Stimulated activated CD8-positive, alpha-beta memory T cell treated with anti-CD3 and anti-CD28 coated beads, Interleukin-12 subunit alpha, Interleukin-12 subunit beta, amount 100 ng/mL, for 4 hours (primary cell): Measurements from ENCODE around the gene TECTB.

Source experiments
- DNase-seq: peaks from one replicate; pipeline ENCODE4 v3.0.0-alpha.2; 2020; ENCODE audit warnings: low read depth

TECTB gene

DNA sequence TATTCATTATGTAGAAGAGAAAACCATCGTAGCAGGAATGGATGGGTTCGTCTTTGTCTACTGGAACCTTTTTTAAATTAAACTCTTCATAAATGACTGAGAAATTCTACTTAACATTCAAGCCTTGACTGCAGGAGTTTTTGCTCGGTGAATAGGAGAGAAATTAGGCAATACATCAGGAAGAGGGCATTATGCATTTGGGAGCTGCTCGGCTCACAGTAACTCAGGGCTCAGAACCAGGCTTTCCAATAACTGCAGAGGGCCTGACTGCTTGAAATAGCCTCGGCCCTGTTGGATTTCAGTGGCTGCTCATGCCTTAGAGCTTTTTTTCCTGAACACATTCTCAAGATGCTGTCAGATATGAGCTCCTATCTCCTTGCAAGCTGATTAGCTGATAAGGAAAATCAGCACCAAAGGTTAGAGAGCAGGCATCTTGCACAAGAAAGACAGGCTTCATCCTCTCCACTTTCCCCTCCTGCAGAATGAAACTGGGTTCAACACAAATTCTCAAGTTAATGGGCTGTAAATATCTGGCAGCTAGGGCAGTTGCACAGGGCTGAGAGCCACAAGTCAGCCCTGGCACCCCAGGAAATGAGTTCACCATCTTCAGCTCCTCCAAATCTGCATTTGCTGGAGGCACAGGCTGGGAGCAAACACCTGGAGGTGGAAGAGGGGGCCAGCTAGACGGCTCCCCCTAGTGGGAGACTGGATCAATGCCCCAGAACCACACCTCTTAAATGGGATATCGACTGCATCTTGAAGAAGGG, 24.3 kb downstream of the TECTB start:
- no peak for DNase-seq

DNA sequence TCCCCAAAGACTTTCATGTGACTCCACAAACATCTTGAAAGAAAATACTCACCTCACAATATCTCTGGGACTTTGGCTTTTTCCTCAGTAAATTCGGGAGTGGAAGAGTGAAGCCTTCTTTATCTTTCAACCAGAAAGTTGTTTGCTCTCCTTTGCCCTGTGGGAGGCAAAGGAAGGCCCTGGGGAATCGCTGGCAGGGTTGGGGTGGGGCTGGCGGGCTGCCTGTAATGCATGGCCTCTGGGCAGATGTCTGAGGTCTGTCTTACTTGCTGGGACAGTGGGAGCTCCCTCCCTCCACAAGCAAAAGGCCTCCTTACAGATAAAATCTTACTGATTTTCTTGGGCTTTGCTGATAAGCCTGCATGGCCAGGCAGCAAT, 24.9 kb downstream of the TECTB start:
- no peak for DNase-seq

DNA sequence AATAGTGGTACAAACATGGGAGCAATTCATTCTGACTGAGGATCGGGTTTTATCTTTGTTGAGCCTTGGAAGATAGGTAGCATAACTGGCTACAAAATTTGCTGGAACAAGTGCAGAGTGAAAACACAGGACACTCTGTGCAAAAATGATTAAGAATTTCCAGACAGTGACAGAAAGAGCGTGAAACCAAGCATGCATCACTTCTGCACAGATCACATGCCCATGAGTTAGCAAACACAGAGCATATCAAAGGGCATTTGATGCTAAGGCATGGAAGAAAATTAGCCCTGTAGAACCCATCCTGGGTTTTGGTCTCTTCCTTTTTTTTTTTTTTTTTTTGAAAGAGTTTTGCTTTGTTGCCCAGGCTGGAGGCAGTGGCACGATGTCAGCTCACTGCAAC, 28.3 kb downstream of the TECTB start:
- no peak for DNase-seq

DNA sequence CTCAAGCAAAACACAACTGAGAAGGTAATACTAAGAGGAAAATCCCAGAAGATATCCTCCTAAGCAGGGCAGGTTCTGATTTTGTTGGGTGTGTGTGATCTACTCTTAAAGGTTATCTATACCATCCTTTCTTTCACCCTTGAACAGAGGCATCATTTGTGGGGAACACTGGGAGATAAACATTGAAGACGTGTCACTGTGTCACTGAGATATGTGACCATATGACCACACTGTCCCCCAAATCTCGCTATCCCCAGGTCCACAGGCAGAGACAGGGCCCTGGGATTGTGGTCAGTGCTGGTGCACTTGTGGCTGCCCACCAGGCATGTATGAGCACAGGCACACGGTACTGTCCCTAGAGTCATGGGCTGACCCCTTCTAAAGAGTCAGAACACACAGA, 30.0 kb downstream of the TECTB start:
- DNase-seq = no peak

DNA sequence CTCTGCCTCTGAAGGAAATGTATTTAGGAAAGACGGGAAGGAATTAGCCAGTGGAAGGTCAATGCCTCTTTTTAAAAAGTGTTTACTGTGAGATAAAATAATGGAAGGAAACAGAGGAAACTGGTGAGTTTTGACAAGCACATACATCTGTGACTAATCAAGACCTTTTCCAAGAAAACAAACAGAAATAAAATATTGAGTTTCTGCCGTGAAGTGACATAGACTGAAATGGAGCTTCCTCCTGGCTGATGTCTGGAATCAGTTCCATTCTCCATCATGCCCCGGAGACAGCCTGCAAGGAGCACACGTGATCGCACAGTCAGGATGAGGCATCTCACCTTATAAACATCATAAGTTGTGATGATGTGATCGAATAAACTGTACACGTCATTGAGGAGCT, 30.7 kb downstream of the TECTB start:
- DNase-seq = no peak

DNA sequence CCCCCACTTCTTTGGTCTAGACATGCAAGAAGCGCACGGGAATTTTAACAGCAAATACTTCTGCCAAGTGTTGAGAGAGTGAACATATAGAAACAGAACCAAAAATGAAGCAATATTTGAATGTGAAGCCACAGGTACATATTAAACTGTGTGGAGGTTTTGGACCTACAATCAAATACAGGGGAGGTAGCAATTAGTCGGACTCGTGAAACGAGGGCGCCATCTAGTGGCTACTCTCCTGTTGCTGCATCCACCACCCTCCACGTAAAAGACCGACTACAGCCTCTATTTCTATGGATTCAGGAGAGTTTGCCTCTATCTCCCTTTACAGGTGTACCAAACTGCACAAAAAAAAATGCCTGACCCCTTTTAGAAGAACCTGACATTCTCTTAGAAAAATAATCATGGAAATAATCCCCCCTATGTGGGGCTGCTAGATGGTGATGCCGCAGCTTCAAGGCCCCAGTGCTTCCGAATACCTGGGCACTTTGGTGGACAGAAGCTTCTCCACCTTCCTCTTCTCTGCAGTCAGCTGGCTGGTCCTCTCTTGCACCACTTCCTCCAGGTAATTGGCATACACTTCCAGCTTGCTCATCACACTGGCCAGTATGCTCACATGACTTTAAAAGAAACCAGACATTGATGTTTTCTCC, 31.7 kb downstream of the TECTB start:
- DNase-seq = peak; percentile 30

DNA sequence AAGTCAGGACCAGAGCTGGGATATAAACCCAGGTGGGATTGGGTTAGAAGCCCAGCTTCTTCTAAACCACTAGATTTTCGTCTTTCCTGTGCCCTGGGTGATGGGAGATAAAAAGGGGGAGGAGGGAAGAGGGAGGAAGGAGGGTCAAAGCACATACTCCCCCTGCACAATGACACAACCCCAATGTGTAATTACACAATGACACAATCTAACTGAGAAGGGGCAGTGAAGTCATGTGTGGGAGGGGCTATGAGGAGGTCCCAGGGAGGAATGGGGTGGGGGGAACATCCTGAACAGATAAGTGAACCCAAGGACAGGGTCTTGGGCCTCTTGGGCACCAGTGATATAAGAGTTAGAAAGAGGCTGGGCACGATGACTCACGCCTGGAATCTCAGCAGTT, 44.5 kb downstream of the TECTB start:
- no peak for DNase-seq

DNA sequence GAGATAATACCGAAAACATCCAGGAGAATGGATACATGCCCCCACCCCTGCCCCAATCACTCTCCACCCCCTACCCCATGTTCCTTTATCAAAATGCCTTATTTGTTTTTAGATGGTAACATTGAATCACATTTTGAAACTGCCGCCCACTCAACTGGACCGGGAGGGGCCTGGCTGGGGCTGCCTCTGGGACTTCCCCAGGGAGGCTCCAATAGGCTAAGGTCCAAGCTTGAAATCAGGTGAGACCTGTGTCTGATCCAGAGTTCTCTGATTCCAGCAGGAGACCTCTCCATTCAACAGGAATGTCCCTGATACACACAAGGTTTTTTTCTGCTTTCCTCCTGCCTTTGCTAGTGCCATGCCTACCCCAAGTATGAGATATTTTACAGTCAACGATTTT, 47.0 kb downstream of the TECTB start:
- no peak for DNase-seq

DNA sequence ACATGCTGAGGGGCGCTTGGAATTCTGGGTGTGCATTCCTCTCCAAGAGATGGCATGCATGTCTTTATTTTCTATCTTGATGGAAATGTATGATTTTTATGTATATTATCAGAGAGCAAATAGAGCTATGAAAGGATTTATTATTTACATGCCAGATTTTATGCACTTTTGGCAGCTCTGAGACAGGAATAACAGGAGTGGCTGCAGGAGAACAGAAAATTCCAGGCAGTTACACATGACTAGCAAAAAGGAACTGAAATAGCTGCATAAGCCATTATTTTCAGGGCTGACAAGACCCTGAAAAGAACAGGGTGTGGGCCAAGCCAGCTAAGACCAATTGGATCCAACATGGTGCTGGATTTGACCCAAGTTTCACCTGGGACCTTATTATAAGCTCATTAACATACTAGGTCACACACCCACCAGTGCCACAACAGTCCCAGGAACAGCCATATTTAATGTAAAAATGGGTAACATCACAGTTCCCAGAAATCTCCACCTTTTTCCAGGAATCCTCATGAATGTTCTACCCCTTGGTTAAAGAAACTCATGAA, 47.5 kb downstream of the TECTB start:
- DNase-seq = no peak

DNA sequence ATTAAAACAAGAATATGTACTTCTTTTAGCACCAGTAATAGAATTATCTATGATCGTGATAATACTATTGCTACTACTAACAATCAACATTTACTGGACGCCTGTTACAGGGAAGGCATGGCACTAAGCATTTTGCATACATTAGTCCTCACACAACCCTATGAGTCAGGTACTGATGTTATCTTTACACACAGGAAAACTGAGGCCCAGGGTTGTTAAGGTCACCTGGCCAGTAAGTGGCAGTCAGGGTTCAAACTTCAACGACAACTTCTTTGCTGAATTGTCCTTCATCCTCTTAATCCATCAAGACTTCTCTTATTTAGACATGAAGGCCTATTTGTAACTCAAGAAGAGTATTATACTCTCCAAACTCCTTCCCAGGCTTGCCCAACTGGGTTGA, 48.8 kb downstream of the TECTB start:
- no peak for DNase-seq

DNA sequence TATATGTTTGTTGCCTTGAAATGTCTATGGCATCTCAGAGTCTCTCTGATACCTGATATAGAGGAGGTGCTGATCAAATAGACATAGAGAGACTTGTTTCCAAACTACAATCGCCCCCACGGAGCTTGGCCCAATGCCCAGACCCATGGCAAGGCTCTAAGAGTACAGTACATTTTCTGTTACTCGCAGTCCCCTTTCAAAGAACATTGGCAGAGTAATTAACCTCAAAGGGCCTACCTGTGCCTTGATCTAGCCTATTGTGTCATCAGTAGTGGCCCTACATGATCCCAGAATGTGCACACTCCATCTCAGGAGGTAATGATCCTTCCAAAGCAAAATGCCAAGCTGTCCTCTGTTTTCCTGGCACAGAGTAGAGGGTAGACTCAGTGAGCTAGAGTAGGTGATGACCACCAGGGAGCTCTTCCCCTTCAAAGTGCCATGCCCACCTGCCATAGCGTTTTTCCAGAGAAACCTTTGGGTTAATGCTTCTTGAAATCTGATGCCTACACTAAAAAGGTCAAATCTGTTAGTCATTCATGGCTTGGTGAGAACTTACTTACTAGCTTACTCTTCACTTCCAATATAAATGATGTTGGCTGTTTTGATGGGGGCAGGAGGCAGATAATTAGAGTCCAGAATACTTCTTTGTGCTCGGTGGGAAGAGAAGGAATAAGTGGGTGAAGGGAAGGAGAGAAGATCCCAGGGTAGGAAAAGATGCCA, 49.5 kb downstream of the TECTB start:
- no peak for DNase-seq

DNA sequence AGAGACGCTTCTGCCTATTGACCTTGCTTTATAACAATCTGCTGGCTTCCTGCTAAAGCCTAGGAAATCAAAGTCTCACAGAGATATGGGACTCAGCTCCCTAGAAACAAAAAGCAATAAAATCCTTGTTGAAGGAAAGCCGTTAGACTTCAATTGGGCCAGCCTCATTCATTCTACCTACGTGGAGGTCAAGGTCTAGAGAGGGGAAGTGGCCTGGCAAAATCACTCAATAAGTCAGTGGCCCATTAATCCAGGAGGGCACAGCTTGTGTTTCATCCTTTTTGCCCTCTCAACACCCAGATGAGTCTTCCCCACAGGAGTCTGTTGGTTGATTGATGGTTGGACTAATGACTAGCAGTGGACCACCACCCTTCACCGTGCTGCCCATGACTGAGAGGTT, 50.3 kb downstream of the TECTB start:
- no peak for DNase-seq

DNA sequence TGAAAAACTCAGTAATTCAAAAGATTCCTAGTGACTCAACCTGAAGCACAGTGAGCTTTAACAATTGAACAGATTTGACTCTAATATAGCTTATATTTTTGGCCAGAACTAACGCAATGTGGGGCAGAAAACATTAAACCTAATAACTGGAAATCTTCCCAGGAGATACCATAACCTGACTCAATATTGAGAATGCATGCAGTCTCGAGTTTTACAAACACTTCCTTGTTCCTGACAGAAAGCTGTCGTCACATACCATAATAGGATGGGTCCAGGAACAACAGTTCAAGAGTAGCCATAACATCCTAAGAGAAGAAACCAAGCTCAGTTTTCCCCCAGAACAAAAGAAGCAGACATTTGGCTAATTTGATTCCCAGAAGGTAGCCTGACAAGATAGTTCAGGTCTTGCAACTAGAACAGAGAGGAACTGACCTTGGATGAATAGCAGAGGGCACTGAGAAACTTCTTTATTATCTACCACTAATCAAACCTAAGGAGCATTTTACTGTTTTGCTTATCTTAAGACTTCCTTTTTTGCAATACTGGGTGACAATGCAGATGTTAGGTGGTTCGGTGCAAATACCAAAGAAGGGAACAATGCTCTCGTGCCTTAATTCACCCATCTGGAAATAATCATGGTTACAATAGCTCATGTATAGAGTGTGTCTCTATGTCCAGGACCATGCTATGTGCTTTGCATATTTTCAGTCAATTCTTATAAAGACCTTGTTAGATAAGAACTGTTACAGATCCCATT, 52.1 kb downstream of the TECTB start:
- DNase-seq = no peak

DNA sequence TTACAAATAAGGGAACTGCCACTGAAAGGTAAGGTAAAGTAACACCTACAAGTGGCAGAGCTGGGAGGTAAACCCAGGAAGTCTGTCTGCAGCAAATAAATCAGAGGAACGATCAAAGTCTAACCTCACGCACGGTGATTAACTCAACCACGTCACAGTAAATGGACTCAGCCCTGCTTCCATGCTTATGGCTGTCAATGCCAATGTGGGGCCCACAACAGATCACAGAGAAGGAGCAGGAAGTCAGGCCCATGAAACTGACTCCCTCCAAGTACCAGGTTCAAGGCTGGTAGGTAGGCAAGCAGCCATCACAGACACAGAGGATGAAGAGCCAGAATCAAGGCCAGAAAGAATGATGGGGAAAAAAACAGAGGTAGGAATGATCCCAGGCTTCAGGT, 52.7 kb downstream of the TECTB start:
- DNase-seq = no peak

DNA sequence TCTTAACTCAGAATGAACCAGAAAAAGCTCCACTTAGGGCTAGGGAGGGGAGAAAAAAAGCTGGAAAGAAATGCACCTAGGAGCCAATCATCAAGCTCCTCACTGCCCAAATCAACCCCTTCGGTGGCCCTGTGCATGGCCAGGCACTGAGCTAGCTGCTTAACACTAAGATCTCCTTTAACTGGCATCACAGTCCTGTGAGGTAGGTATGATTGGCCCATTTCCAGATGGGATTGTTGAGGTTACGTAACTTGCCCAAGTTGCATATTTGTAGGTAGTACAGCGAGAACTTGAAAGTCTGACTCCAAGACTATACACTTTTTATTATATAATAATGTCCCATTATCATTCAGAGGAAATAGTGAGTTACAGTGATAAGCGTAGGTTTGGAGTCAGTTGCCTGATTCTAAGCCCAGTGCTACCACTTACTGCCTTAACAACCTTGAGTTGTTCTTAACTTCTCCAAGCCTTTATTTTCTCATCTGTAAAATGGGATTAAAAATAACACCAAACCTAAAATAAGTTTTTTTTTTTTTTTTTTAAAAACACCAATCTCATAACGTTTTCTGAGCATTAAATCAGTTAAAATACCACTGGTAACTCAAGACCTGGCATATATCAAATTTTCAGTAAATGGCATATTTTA, 53.5 kb downstream of the TECTB start:
- no peak for DNase-seq

DNA sequence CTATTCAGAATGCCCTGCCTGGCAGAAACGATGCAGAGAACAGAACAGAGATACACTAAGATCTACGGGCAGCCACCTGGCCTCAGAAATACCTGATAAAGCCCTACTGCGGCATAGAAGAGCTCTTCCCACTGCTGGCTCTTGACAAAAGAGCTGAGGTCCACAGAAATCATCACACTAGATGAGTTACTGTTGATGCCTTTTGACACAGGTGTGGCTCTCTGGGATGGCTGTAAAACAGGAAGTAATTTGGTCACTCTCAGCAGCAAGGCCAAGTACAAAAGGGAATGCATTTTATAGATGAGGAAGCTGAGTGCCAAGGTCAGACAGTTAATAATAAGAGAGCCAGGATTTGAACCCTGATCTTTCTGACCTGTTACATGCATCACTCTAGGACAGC, 55.8 kb downstream of the TECTB start:
- no peak for DNase-seq

DNA sequence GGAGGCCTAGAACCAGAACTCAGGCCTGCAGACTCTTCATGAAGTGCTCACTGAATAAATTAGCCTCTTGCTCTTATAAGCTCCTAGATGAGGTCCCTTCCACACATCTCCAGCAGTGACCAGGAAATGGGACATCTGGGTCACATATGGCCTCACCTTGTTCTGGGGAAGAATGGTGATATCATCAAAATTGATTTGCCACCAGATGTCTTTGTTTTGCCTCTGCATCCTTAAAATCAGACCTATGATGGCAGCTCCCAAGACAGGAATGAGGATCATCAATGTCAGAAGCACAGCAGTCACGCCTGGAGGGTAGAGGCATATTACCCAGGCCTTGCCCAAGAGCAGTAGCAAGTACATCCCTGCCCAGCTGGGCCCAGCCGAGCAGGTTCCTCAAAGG, 57.4 kb downstream of the TECTB start:
- no peak for DNase-seq

DNA sequence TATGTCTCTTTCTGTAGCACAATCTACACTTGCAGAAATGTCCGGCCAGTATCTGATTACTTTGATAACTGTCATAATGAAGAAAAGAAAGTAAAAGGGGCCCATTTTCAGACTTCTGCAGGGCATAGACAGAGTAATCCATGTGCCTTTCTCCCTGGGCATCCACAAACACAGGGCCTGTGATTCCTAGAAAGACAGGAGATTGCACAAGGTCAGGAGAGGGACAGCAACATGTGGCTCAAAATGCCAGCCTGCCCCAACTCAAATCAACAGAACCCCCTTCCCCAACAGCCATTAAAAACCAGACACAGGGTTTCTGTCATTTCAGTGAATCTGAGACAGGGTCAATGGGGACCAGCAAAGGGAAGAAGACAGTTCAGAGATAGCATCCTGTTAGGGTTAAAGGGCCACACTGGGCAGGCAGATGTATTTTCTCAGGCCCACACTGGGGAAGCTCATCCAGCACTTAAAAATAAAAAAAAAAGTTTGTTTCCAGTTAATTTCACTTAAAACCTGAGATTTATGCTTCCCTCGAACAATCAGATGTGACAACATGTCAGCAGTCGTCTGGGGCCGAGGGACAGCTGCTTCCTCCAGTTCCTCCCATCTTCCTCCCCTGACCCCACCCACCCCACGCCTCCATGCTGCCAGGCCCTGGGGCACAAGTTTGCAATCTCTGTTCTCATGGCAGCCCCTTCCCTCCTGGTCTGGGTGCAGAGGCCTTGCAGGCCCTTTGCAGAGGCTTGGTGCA, 60.0 kb downstream of the TECTB start:
- no peak for DNase-seq

DNA sequence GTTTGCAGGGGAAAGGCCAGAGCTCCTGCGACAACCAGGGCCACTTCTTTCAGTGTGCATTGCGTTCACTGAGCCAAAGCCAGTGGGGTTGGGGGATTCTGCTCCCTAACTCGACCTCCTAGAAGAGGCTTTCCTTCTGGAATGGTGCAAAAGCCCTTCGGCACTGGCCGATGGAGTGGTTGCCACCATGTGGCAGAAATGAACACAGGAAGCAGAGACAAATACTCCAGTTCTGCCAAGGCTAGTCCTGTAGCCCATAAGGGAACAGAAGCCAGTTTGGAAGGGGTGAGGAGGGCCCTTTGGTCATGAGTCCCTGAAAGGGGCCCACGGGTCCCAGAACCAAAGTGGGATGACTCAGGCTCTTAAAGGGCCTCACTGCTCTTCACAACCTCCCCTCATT, 61.1 kb downstream of the TECTB start:
- no peak for DNase-seq

DNA sequence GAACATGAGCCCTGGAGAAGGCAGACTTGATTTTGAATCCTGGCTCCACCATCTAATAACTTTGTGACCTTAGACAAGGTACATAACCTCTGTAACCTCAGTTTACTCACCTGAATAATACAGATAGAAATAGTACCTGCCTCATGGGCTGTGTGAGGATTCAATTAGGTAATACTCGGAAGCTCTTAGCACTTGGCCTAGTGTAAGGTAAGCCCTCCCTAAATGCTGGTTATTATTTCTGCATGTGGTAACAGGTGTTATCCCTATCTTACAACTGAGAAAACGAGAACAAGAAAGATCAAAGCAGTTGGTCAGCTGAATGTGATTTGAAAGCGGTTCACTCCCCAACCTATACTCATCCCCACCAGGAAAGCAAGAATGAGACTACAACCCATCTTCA, 62.0 kb downstream of the TECTB start:
- DNase-seq = no peak

DNA sequence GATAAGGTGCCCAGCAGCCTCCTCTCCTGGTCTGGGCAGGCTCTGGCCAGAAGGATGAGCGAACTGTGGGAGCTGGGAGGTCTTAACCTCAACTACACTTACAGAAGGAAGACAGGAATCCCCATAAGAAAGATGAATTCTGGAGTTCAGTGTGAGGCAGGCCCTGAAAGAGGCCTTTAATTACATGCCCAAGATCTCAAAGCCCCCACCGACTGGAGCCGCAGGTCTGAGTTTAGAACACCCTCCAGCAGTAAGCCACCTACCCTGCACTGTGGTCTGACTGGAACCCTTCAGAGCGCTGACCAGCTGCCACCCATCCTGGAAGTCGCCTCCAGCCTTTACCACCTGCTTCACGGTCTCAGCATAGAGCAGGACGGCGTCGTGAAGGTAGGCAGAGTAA, 62.5 kb downstream of the TECTB start:
- no peak for DNase-seq
